HEK293 (cell line): ENCODE measurements around the gene LENEP.

Experiments used
- CTCF ChIA-PET: fragments of 350-600 bp; formaldehyde crosslinking; extraction: SDS; loops from one replicate; lab custom pipeline; 2021; ENCODE audit warnings: antibody characterized with exemption; lab: Yijun Ruan, JAX
- POLR2A ChIA-PET: fragments of 300-600 bp; formaldehyde crosslinking; extraction: SDS; loops from one replicate; lab custom pipeline; 2020; ENCODE audit warnings: antibody characterized with exemption, inconsistent platforms; lab: Yijun Ruan, JAX
- H3K27ac ChIP-seq: fragments of 200-500 bp; sonication (Bioruptor generic); 2 replicates; pipeline ENCODE4 v1.5.1; 2014; ENCODE audit warnings: low read depth, low read length, control low read depth, inconsistent platforms; ENCODE audit errors: extremely low read depth
- H3K36me3 ChIP-seq, 2 experiments: fragments of 200-500 bp in 1 of 2; sonication (Bioruptor generic) in 1 of 2; 1 replicate in 1 of 2; 2 replicates in 1 of 2; pipeline ENCODE4 v1.5.1; 2014 to 2017; ENCODE audit warnings: inconsistent platforms in 2 of 2, low read length in 2 of 2; ENCODE audit not compliant: control insufficient read depth in 2 of 2, insufficient read depth in 1 of 2
- H3K4me1 ChIP-seq: fragments of 200-500 bp; sonication (Bioruptor generic); 2 replicates; pipeline ENCODE4 v1.5.1; 2014; ENCODE audit warnings: mild to moderate bottlenecking, low read length, inconsistent platforms; ENCODE audit not compliant: control insufficient read depth, insufficient read depth
- H3K4me3 ChIP-seq: 2 replicates; pipeline ENCODE4 v1.5.1; 2011; ENCODE audit warnings: low read depth, mild to moderate bottlenecking, control low read depth, low read length, moderate library complexity
- H3K9me3 ChIP-seq: fragments of 200-500 bp; sonication (Bioruptor generic); 2 replicates; pipeline ENCODE4 v1.5.1; 2014; ENCODE audit warnings: low read depth, low read length, inconsistent platforms; ENCODE audit not compliant: control insufficient read depth, insufficient read depth
- GLIS2 ChIP-seq: fragments of 450-650 bp; formaldehyde crosslinking; IDR thresholded peaks from 2 replicates; pipeline ENCODE4 v1.5.1; 2016; ENCODE audit warnings: missing biosample characterization, missing genetic modification characterization
- KLF8 ChIP-seq: fragments of 450-650 bp; formaldehyde crosslinking; IDR thresholded peaks from 2 replicates; pipeline ENCODE4 v1.5.1; 2016; ENCODE audit warnings: missing biosample characterization, missing genetic modification characterization
- REST ChIP-seq: fragments of 450-650 bp; formaldehyde crosslinking; IDR thresholded peaks from 2 replicates; pipeline ENCODE4 v1.5.1; 2016; ENCODE audit warnings: missing biosample characterization, missing genetic modification characterization
- ZBTB49 ChIP-seq: fragments of 450-650 bp; formaldehyde crosslinking; IDR thresholded peaks from 2 replicates; pipeline ENCODE4 v1.5.1; 2016; ENCODE audit warnings: missing biosample characterization, missing genetic modification characterization, low read depth
- ZNF138 ChIP-seq: fragments of 450-650 bp; formaldehyde crosslinking; IDR thresholded peaks from 2 replicates; pipeline ENCODE4 v1.5.1; 2016; ENCODE audit warnings: missing biosample characterization, missing genetic modification characterization, borderline replicate concordance
- ZNF140 ChIP-seq: fragments of 450-650 bp; formaldehyde crosslinking; IDR thresholded peaks from 2 replicates; pipeline ENCODE4 v1.5.1; 2016; ENCODE audit warnings: missing biosample characterization, missing genetic modification characterization
- ZNF155 ChIP-seq: fragments of 450-650 bp; formaldehyde crosslinking; IDR thresholded peaks from 2 replicates; pipeline ENCODE4 v1.5.1; 2016; ENCODE audit warnings: missing biosample characterization, missing genetic modification characterization
- ZNF341 ChIP-seq: fragments of 450-650 bp; formaldehyde crosslinking; IDR thresholded peaks from 2 replicates; pipeline ENCODE4; 2016; ENCODE audit warnings: low read depth, missing biosample characterization, missing genetic modification characterization
- ZNF366 ChIP-seq: fragments of 450-650 bp; formaldehyde crosslinking; conservative IDR thresholded peaks from 2 replicates; pipeline ENCODE4 v1.5.1; 2016; ENCODE audit warnings: missing biosample characterization, missing genetic modification characterization
- ZNF404 ChIP-seq: fragments of 450-650 bp; formaldehyde crosslinking; IDR thresholded peaks from 2 replicates; pipeline ENCODE4 v1.5.1; 2017; ENCODE audit warnings: missing biosample characterization, missing genetic modification characterization
- ZNF449 ChIP-seq: fragments of 450-650 bp; formaldehyde crosslinking; IDR thresholded peaks from 2 replicates; pipeline ENCODE4 v1.5.1; 2017; ENCODE audit warnings: missing biosample characterization, mild to moderate bottlenecking, missing genetic modification characterization, moderate library complexity
- ZNF518A ChIP-seq: fragments of 450-650 bp; formaldehyde crosslinking; conservative IDR thresholded peaks from 2 replicates; pipeline ENCODE4 v1.5.1; 2016; ENCODE audit warnings: low read depth, missing biosample characterization, missing genetic modification characterization
- ZNF560 ChIP-seq: fragments of 450-650 bp; formaldehyde crosslinking; IDR thresholded peaks from 2 replicates; pipeline ENCODE4 v1.5.1; 2017; ENCODE audit warnings: missing biosample characterization, missing genetic modification characterization, borderline replicate concordance

Gene LENEP

GRCh38 chr1:155029513-155030242, 36.3 kb downstream of the LENEP start:
- no peaks in the 10 kb centered on the region for H3K36me3 ChIP-seq
- no peak overlapping the region for H3K4me3 ChIP-seq
- ChIA-PET POLR2A (interaction anchor here (1.3 kb wide), 1 partner anchor 36 kb away, joined by 3 read pairs; no protein-coding TSS in a partner anchor), CTCF (interaction anchor here (0.7 to 1.4 kb wide), 5 partner anchors 8 to 143 kb away, joined by 3 to 6 read pairs (median 4); partner anchors contain the start of genes FLAD1 and KRTCAP2)
- TF ChIP-seq ZNF518A (tag by site-specific recombination) = no peak
- no peak for TF ChIP-seq ZBTB49 (tag by site-specific recombination)
- no peak for TF ChIP-seq ZNF366 (tag by site-specific recombination)
- no peak for TF ChIP-seq ZNF138 (tag by site-specific recombination)
- TF ChIP-seq ZNF140 (tag by site-specific recombination) = no peak
- TF ChIP-seq ZNF404 (tag by site-specific recombination) = no peak
- no peak for TF ChIP-seq REST (tag by site-specific recombination)
- no peak for TF ChIP-seq ZNF155 (tag by site-specific recombination)
- TF ChIP-seq ZNF449 (tag by site-specific recombination) = no peak
- no peaks in the 10 kb centered on the region for H3K9me3 ChIP-seq
- no peak overlapping the region for H3K27ac ChIP-seq
- no peaks in the 10 kb centered on the region for H3K4me1 ChIP-seq

- Histone ChIP-seq H3K4me3 (no peak overlapping the region), H3K36me3 (no peaks in the 10 kb centered on the region), H3K4me1 (no peaks in the 10 kb centered on the region), H3K27ac (no peak overlapping the region), H3K9me3 (no peaks in the 10 kb centered on the region)
- CTCF ChIA-PET = interaction anchor here (0.7 to 1.3 kb wide), 4 partner anchors 9 to 14 kb away, joined by 4 to 6 read pairs (median 4); no protein-coding TSS in a partner anchor
- POLR2A ChIA-PET = interaction anchor here (1.3 kb wide), 1 partner anchor 13 kb away, joined by 3 read pairs; no protein-coding TSS in a partner anchor
- TF ChIP-seq ZNF560 (tag by site-specific recombination) (no peak), GLIS2 (tag by site-specific recombination) (no peak), ZNF341 (peak; percentile 59), KLF8 (tag by site-specific recombination) (no peak)
These were observed 36.9 kb downstream of the LENEP start for GRCh38 chr1:155030243-155030795.
